GM13976 (cell line): Measurements from ENCODE around the gene RPL32.

Experiments
- DNase-seq: peaks from one replicate; pipeline ENCODE4 v3.0.0; 2012; ENCODE audit warnings: low spot score
- in situ Hi-C: fragments of 300-500 bp; cut with MboI; formaldehyde crosslinking; loops from one replicate; pipeline ENCODE4 v1.12.0; 2022; ENCODE audit warnings: low sequenced_read_pairs, mixed read lengths, inconsistent platforms; ENCODE audit not compliant: unreplicated experiment
- TF ChIP-seq, protein P1 (sequence below): IDR thresholded peaks from 2 replicates; pipeline ENCODE4 v1.5.1; 2012; ENCODE audit warnings: borderline replicate concordance, mild to moderate bottlenecking; ENCODE audit not compliant: insufficient read depth; ENCODE audit errors: extremely low read depth, missing control alignments, control extremely low read depth

RPL32 gene

DNA sequence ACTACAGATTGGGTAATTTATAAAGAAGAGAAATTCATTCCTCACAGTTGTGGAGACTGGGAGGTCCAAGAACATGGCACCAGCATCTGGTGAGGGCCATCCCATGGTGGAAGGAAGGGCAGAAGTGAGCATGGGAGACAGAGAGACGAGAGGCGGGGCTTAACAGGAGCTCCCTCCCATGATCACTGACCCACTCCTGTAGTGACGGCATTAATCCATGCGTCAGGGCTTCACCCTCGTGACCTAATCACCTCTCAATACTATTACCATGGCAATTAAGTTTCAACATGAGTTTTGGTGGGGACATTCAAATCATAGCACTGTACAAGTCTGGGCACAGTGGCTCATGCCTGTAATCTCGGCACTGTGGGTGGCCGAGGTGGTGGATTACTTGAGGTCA lies 17.1 kb downstream of the RPL32 start:
- TF ChIP-seq, protein P1, sequence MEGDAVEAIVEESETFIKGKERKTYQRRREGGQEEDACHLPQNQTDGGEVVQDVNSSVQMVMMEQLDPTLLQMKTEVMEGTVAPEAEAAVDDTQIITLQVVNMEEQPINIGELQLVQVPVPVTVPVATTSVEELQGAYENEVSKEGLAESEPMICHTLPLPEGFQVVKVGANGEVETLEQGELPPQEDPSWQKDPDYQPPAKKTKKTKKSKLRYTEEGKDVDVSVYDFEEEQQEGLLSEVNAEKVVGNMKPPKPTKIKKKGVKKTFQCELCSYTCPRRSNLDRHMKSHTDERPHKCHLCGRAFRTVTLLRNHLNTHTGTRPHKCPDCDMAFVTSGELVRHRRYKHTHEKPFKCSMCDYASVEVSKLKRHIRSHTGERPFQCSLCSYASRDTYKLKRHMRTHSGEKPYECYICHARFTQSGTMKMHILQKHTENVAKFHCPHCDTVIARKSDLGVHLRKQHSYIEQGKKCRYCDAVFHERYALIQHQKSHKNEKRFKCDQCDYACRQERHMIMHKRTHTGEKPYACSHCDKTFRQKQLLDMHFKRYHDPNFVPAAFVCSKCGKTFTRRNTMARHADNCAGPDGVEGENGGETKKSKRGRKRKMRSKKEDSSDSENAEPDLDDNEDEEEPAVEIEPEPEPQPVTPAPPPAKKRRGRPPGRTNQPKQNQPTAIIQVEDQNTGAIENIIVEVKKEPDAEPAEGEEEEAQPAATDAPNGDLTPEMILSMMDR: no peak
- in situ Hi-C loops: no loop called here
- DNase-seq: no peak

DNA sequence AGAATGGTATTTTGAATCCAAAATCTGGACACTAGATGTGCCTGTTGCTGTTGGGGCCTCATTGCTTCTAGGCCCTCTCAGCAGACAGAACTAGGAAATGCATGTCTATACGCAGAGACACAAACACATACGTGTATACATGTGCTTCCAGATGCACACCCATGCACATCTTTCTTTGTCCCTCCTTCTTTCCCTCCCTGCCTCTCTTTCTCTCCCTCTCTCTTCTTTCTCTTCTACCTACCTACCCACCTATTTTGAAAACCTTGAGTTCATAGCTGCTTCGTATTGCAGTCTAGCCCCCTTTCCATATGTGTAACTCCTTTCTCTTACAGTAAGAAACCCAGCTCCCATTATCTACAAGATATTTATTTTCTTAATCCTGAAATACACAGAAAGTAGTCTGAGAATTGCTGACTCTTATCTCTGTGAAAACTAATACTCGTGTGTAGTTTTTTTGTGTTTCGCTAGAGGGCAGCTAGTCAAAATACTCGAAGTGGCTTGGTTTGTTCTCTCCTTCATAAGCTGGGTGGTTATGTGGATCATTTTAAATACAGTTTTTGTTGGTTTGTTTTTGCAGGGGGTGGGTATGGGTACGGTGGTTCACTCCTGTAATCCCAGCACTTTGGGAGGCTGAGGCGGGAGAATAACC lies 18.5 kb downstream of the RPL32 start:
- TF ChIP-seq, protein P1: no peak
- in situ Hi-C loops: no loop called here
- DNase-seq: no peak

DNA sequence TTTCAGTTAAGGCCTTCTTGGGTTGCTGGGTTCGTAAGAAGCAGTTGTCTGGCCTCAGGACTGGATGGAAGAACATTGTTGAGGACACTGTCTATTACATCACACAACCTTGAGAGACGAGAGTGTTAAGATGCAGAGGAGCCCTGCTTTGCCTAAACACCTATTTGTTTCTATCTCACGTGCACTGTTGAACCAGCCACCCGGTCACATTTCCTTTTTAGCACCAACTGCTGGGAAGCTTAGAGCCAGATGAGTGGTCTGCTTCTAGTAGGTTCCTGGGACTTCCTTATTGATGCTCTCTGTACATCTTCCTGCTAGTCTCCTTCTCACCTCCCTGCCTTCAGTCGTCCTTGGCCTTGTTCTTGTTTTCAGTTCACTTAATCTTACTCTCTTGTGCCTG lies 22.6 kb downstream of the RPL32 start:
- in situ Hi-C loops: no loop called here

DNA sequence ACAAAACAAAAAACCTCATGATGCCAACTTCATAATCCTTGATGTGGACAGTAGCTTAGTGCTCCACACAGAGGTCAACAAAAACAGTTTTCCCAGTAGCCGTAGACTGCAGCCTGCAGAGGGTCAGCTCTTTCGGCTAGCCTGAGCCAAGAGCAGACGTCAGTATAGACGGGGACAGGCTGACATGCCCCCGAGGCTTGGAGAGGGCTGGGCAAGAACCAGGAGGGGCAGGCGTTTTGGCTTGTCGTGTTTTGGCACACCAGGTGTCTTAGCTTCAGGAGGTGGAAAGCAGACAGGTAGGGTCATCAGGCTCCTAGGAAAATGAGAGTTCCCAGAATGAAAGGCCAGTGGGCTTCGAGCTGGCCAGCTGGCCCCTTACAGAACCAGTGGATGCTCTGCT lies 23.1 kb downstream of the RPL32 start:
- TF ChIP-seq, protein P1: no peak
- in situ Hi-C loops: no loop called here
- no peak for DNase-seq

More for the DNA sequence above, 22.6 kb downstream of the RPL32 start:
- no peak for DNase-seq
- TF ChIP-seq, protein P1: no peak

DNA sequence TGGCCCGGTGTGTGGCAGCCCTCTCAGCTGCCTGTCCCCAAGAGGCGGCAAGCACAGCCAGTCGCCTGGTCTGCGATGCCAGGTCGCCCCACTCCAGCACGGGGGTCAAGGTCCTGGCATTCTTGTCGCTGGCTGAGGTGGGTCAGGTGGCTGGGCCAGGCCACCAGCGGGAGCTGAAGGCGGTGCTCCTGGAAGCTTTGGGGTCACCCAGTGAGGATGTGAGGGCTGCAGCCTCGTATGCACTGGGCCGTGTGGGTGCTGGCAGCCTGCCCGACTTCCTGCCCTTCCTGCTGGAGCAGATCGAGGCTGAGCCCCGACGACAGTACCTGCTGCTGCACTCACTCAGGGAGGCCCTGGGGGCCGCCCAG lies 24.0 kb downstream of the RPL32 start:
- TF ChIP-seq, protein P1: no peak
- in situ Hi-C loops: no loop called here
- no peak for DNase-seq

DNA sequence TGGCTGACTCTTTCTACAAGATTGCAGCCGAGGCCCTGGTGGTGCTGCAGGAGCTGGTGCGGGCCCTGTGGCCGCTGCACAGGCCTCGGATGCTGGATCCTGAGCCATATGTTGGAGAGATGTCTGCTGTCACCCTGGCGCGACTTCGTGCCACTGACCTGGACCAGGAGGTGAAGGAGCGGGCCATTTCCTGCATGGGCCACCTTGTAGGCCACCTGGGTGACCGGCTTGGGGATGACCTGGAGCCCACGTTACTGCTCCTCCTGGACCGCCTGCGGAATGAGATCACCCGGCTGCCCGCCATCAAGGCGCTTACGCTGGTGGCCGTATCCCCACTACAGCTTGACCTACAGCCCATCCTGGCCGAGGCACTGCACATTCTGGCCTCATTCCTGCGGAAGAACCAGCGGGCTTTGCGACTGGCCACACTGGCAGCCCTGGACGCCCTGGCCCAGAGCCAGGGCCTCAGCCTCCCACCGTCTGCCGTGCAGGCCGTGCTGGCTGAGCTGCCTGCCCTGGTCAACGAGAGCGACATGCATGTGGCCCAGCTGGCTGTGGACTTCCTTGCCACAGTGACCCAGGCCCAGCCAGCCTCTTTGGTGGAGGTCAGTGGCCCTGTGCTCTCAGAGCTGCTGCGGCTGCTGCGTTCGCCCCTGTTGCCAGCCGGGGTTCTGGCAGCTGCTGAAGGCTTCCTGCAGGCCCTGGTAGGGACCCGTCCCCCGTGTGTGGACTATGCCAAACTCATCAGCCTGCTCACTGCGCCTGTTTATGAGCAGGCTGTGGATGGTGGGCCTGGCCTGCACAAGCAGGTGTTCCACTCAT lies 24.6 kb downstream of the RPL32 start:
- in situ Hi-C loops: no loop called here
- TF ChIP-seq, protein P1: no peak
- no peak for DNase-seq
